ENCODE data around the gene COL27A1.
"Not testable (repeated sequence)": the region's sequence is repeated elsewhere in the genome, so short reads cannot be mapped to it uniquely, and the experiment has no call there.

Gene COL27A1

DNA sequence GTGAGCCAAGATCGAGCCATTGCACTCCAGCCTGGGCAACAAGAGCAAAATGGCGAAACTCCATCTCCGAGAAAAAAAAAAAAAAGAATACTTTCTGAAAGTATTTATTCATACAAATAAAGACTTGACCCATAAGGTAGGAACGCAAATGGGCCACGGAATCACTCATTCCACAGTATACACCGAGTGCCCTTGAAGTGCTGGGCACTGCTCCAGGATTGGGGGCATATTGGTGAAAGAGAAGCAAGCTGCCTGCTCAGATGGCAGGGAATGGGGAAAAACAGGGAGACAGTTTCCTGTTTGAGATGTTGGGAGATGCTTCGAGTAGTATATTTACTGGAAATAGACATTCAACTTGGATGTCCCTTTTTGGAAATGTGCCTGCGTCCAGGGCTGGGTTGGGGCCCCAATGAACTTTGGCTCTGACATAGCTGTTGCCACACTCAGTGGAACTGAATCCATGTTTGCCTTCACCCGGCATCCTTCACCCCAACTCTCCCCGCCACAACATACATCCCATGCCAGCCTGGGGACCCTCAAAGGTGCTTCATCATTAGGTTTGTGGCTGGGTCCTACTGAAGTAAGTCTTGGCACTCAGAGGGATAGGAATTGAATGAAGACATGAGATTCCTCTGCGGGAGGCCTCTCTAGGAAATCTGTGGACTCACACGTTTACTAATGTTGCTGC, 173.7 kb downstream of the COL27A1 start:
- DNase-seq: not testable (repeated sequence)

DNA sequence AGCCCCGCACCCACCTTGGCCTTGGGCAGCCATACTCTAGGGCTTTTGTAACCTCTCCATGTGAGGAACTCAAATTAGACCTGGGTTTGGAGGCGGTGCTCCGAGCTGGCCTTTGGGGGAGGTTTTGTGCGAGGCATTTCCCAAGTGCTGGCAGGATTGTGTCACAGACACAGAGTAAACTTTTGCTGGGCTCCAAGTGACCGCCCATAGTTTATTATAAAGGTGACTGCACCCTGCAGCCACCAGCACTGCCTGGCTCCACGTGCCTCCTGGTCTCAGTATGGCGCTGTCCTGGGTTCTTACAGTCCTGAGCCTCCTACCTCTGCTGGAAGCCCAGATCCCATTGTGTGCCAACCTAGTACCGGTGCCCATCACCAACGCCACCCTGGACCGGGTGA, 174.3 kb downstream of the COL27A1 start, which contains the start of gene ORM2:
TSS of gene ORM2 (plus strand) at position 245 of the 398 bp plus-strand sequence. CDS start at position 281, 36 bp downstream.
- DNase-seq: not testable (repeated sequence)

- no peak for DNase-seq
These were observed 175.3 kb downstream of the COL27A1 start for GRCh38 chr9:114330636-114331035.

GRCh38 chr9:114331229-114332195, 176.2 kb downstream of the COL27A1 start:
- DNase-seq: not testable (repeated sequence)

GRCh38 chr9:114332474-114333040, 177.2 kb downstream of the COL27A1 start:
- DNase-seq: not testable (repeated sequence)

DNA sequence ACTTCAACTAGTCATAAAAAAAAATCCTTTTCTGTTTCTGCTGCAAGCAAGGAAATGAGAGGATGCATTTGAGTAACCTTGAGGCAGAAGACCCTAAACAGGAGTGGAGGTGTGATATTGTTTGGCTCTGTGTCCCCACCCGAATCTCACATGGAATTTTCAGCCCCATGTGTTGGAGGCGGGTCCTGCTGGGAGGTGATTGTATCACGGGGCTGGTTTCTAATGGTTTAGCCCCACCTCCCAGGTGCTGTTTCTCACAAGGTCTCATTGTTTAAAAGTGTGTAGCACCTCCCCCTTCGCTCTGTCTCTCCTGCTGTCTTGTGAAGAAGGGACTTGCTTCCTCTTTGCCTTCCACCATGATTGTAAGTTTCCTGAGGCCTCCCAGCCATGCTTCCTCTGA, 178.4 kb downstream of the COL27A1 start:
- not testable (repeated sequence) for DNase-seq

DNA sequence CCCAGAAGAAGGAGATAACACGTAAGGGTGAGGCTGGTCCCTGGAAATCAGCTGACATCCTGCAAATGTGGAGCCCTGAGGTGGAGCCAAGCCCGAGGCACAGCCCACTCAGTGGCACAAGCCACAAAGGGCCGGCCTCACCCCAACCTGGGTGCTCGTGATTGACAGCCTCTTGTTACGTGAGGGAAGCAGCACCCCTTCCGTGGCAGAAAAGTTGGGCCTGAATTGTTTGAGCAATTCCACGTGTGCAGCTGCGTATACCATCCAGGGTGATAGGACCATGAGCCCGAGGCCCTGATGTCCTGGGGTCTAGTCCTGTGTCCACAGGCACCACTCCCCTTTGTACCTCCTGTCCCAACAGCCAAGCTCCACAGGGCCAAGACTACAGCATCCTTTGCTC, 179.2 kb downstream of the COL27A1 start:
- DNase-seq: no peak

- DNase-seq: no peak
These were observed 180.4 kb downstream of the COL27A1 start for GRCh38 chr9:114335745-114336144.

DNA sequence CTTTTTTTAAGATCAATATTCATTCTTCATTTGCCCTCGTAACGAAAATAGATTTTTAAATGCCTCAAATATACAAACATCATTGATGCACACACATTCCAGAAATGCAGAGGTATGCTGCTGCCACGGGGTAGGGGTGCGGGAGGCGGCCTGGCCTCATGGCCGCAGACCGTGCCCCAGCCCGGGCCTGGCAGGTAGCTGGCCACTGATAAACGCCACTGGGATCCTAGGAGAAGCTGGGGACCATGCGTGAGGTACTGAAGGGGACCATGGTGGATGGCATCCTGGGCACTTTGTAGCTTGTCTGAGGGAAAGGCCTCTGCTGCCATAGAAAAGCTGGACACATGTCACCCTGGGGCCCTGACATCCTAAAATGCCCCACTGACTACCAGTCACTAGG, 180.8 kb downstream of the COL27A1 start:
- DNase-seq: no peak

GRCh38 chr9:114336699-114337395, 181.5 kb downstream of the COL27A1 start:
- no peak for DNase-seq

DNA sequence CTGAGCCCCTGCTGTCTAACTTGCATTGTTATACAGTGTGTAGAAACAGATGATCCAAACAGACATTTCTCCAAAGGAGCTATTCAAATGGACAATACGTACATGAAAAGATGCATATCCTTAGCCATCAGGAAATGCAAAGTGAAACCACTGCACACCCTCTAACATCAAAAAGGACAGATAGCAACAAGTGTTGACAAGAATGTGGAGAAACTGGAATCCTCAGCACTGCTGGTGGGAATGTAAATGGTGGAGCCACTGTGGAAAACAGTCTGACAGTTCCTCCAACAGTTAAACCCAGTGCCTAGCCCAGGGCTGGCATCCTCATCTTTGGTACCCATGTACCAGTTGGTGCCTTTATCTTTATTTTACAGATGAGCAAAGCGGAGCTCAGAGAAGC, 182.8 kb downstream of the COL27A1 start:
- no peak for DNase-seq

- peak; percentile 47 for DNase-seq
These were observed 184.0 kb downstream of the COL27A1 start for GRCh38 chr9:114339130-114339908.

DNA sequence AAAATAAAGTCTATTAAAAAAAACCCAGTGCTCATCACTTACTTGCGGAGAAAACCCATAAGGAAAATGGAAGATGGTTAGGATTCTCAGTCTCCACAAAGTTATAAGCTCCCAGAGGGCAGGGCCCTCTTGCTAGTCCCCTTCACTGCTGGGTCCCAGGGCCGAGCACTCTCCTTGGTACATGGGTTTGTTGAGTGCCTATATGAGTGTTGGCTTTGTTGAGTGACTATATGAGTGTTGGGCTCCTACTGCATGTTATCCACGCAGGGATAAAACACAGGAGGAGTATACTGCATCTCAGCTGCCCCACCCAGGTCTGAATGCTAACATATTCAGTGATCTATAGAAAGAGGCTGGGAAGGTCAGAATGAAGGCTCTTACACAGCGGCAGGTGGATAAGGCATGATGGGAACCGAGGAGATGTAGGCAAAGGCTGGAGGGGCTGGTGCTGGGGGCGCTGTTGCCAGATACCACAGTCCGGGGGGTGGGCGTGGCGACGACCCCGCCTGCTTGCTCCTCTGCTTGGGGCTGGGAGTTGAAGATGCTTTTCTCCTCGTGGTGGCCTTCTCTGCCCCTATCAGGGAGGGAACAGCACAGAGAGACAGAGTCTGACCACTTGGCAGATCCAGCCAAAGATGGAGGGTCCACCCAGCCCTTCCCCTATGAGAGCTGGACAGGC, 186.0 kb downstream of the COL27A1 start:
- no peak for DNase-seq

GRCh38 chr9:114341991-114342390, 186.7 kb downstream of the COL27A1 start:
- DNase-seq: no peak

DNA sequence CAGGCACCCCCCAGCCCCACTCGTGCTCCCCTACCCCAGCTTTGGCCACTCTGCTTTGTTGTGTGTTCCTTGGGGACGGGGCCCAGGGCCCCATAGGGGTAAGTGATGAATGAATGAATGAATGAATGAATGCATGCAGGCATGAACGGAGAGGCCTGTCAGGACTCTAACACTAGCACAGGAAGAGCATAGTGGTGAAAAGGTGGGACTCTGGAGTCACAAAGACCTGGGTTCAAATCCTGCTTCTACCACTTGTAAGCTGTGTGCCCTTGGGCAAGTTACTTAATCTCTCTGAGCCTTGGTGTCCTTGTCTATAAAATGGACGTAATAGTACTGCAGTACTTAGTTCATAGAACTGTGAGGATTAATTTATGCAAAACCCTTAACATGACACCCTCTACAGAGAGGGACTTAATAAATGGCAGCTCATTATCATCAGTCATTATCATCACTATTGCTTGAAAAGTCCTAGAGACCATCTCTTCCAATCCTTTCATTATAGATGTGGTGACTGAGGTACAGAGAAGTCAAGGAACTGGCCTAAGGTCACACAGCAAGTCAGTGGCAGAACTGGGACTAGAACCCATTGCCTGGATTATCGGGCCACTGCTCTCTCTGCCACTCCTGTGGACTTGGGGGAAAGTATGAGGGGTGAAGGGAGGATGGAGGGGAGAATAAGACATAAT, 187.6 kb downstream of the COL27A1 start:
- DNase-seq: no peak

GRCh38 chr9:114343471-114344187, 188.3 kb downstream of the COL27A1 start:
- DNase-seq: no peak

DNA sequence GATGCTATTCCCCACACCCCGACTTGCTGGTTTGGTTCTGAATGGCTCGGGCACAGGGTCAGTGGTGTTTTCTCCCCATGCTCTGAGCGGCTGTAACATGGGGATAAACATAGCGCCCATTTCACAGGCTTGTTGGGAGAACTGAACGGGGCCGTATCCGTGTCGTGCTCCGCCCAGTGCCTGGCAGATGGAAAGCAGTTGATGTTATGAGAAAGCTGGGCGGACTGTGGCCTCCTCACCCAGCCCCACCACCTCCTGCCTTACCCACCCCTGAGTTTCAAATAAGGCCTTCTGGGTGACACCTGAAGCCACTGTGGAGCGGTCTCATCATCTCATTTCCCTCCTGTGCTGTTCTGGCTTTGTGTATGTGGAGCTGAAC, 188.8 kb downstream of the COL27A1 start:
- DNase-seq: no peak

- no peak for DNase-seq
These were observed 189.4 kb downstream of the COL27A1 start for GRCh38 chr9:114344692-114345091.

DNA sequence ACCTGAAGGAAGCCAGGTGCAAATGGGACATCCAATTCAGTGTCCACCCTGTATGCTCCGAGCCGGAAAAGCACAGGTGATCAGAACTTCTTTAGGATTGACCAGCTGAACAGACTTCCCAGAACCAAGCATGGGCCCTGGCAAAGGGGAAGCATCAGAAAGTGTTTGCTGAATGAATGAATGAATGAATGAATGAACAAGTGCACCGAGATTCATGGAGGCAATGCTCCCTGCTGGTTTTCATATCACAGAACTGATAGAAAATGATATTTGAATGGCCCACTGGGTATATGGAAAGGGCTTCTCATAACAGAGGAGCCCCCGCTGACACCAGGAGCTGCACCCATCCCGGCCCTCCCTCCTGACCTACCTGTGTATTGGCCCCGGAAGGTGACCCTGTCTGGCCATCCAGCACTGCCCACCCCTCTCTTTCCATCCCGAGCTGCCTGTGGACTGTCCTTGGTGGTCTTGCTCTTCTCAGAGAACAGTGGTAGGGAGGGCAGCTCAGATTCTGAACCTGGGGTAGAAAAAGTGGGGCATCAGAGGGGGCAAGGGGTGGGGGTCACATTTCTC, 190.2 kb downstream of the COL27A1 start:
- DNase-seq: no peak

GRCh38 chr9:114346146-114346545, 190.8 kb downstream of the COL27A1 start:
- no peak for DNase-seq
